ENCODE data around the gene RIPOR3.

GRCh38 chr20:50545126-50545525 is 146.2 kb downstream of the RIPOR3 start:
- TF ChIP-seq, protein P1, sequence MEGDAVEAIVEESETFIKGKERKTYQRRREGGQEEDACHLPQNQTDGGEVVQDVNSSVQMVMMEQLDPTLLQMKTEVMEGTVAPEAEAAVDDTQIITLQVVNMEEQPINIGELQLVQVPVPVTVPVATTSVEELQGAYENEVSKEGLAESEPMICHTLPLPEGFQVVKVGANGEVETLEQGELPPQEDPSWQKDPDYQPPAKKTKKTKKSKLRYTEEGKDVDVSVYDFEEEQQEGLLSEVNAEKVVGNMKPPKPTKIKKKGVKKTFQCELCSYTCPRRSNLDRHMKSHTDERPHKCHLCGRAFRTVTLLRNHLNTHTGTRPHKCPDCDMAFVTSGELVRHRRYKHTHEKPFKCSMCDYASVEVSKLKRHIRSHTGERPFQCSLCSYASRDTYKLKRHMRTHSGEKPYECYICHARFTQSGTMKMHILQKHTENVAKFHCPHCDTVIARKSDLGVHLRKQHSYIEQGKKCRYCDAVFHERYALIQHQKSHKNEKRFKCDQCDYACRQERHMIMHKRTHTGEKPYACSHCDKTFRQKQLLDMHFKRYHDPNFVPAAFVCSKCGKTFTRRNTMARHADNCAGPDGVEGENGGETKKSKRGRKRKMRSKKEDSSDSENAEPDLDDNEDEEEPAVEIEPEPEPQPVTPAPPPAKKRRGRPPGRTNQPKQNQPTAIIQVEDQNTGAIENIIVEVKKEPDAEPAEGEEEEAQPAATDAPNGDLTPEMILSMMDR (IDR thresholded peaks at IDR 0.05; ENCODE audit: low read depth, low read length): no peak
- no peak for TF ChIP-seq EZH2phosphoT487 (IDR thresholded peaks at IDR 0.05; ENCODE audit: low read depth)

All from OCI-LY3 (cell line).